GM12878 (cell line): ENCODE data around the gene CAMTA1. TPM values are rescaled to one million over a fixed set of nuclear protein-coding genes. Genes with fewer than 3 reads are reported as not detected.

Source experiments
- ATAC-seq: fragments of 200-7000 bp; cut with Tn5 transposase; 3 replicates; pipeline ENCODE4 v1.9.1; 2020; ENCODE audit warnings: mild to moderate bottlenecking, moderate library complexity
- BruUV-seq: library from RNA; stranded (reverse); fragments of 400-500 nt; replicated peaks from 2 replicates; lab custom pipeline; 2021; lab: Mats Ljungman, UMichigan
- CTCF ChIA-PET: fragments of 300-600 bp; sonication (Branson Sonifier 250); formaldehyde crosslinking; extraction: SDS; loops from one replicate; lab custom pipeline; 2021; ENCODE audit warnings: inconsistent platforms; lab: Yijun Ruan, JAX
- POLR2A ChIA-PET: fragments of 350-600 bp; formaldehyde crosslinking; extraction: SDS; loops from one replicate; lab custom pipeline; 2021; ENCODE audit warnings: inconsistent platforms; lab: Charles Lee
- RAD21 ChIA-PET: fragments of 300-600 bp; sonication (Branson Sonifier 250); formaldehyde crosslinking; loops from one replicate; lab custom pipeline; 2023; ENCODE audit warnings: antibody characterized with exemption; ENCODE audit not compliant: unreplicated experiment; lab: Charles Lee
- SMC1A ChIA-PET: fragments of 300-600 bp; sonication (Branson Sonifier 250); formaldehyde crosslinking; loops from one replicate; lab custom pipeline; 2023; ENCODE audit not compliant: unreplicated experiment, uncharacterized antibody; lab: Charles Lee
- DNase-seq: peaks from one replicate; pipeline ENCODE4 v3.0.0-alpha.2; 2011; ENCODE audit warnings: low read depth, low spot score
- FAIRE-seq: peaks from 3 replicates; lab custom pipeline; 2011; peaks lifted over from hg19 to GRCh38; lab: Jason Lieb, UNC
- H2AFZ ChIP-seq: 2 replicates; pipeline ENCODE4 v1.6.0; 2011; ENCODE audit warnings: low read depth, low read length, control low read depth; ENCODE audit not compliant: control insufficient read depth
- H3K27ac ChIP-seq: 2 replicates; pipeline ENCODE4 v1.5.1; 2011; ENCODE audit warnings: control low read depth; ENCODE audit not compliant: control insufficient read depth, insufficient read depth
- H3K27me3 ChIP-seq, 2 experiments: replicated peaks in 1 of 2; 2 replicates each; pipeline versions ENCODE4 v1.6.0 to v1.6.1; 2011; ENCODE audit warnings: low read length in 1 of 2; ENCODE audit not compliant: control insufficient read depth in 2 of 2, insufficient read depth in 2 of 2
- H3K36me3 ChIP-seq, 2 experiments: 2 replicates each; pipeline ENCODE4 v1.5.1; 2011; ENCODE audit warnings: low read length in 1 of 2; ENCODE audit not compliant: control insufficient read depth in 2 of 2, insufficient read depth in 2 of 2
- H3K4me1 ChIP-seq: 2 replicates; pipeline ENCODE4 v1.6.1; 2011; ENCODE audit warnings: mild to moderate bottlenecking, low read length, moderate library complexity, mixed read lengths; ENCODE audit not compliant: control insufficient read depth, insufficient read depth
- H3K4me2 ChIP-seq: 2 replicates; pipeline ENCODE4 v1.6.0; 2011; ENCODE audit warnings: control low read depth; ENCODE audit not compliant: control insufficient read depth, insufficient read depth
- H3K4me3 ChIP-seq: fragments of 200-600 bp; sonication (generic); 2 replicates; pipeline ENCODE4 v1.5.1; 2016
- H3K79me2 ChIP-seq: 2 replicates; pipeline ENCODE4 v1.6.0; 2011; ENCODE audit warnings: low read length; ENCODE audit not compliant: control insufficient read depth, insufficient read depth
- H3K9ac ChIP-seq: 2 replicates; pipeline ENCODE4 v1.8.0; 2011; ENCODE audit warnings: low read length, control low read depth, mixed read lengths; ENCODE audit not compliant: control insufficient read depth, insufficient read depth
- H3K9me3 ChIP-seq: replicated peaks from 3 replicates; pipeline ENCODE4 v1.5.1; 2011; ENCODE audit warnings: mild to moderate bottlenecking, low read length; ENCODE audit not compliant: control insufficient read depth, insufficient read depth
- H4K20me1 ChIP-seq: 2 replicates; pipeline ENCODE4 v1.6.0; 2011; ENCODE audit not compliant: control insufficient read depth, insufficient read depth
- BCL11A ChIP-seq: IDR thresholded peaks from 2 replicates; pipeline ENCODE4 v1.6.1; 2011; ENCODE audit warnings: low read depth, low read length
- BHLHE40 ChIP-seq, 2 experiments: fragments of 450-650 bp in 1 of 2; IDR thresholded peaks; 2 replicates each; pipeline ENCODE4 v1.6.1; 2011 to 2017; ENCODE audit warnings: low read depth in 2 of 2, borderline replicate concordance in 1 of 2, improper control_type of control experiment in 1 of 2, low read length in 1 of 2, mild to moderate bottlenecking in 1 of 2
- FOXK2 ChIP-seq: fragments of 450-650 bp; IDR thresholded peaks from 2 replicates; pipeline ENCODE4 v1.6.1; 2017; ENCODE audit warnings: mild to moderate bottlenecking, moderate library complexity
- GATAD2B ChIP-seq: fragments of 450-650 bp; conservative IDR thresholded peaks from 2 replicates; pipeline ENCODE4 v1.6.1; 2017; ENCODE audit warnings: low read depth, mild to moderate bottlenecking, moderate library complexity
- IRF4 ChIP-seq: IDR thresholded peaks from 2 replicates; pipeline ENCODE4 v1.6.1; 2011; ENCODE audit warnings: low read depth, low read length
- NBN ChIP-seq: fragments of 450-650 bp; IDR thresholded peaks from 2 replicates; pipeline ENCODE4 v1.6.1; 2016
- NFIC ChIP-seq: IDR thresholded peaks from 2 replicates; pipeline ENCODE4 v1.6.1; 2012; ENCODE audit warnings: low read depth, mild to moderate bottlenecking, inconsistent platforms, low read length, moderate library complexity
- RFX5 ChIP-seq: IDR thresholded peaks from 2 replicates; pipeline ENCODE4 v1.6.1; 2011; ENCODE audit warnings: low read depth, low read length, improper control_type of control experiment
- TCF12 ChIP-seq: IDR thresholded peaks from 2 replicates; pipeline ENCODE4 v1.6.1; 2011; ENCODE audit warnings: low read depth, mild to moderate bottlenecking, low read length
- YY1 ChIP-seq: IDR thresholded peaks from 2 replicates; pipeline ENCODE4 v1.6.1; 2011; ENCODE audit warnings: low read depth, mild to moderate bottlenecking, low read length
- ZBTB4 ChIP-seq: fragments of 450-650 bp; formaldehyde crosslinking; IDR thresholded peaks from 2 replicates; pipeline ENCODE4 v1.4.0; 2022; ENCODE audit warnings: mild to moderate bottlenecking, moderate library complexity
- WGBS: methylation state at CpG from one replicate; pipeline ENCODE4 v1.1.6; 2016; ENCODE audit warnings: low lambda C conversion rate; ENCODE audit not compliant: insufficient replicate concordance, insufficient coverage; ENCODE audit errors: missing lambda C conversion rate; 5-methylcytosine and 5-hydroxymethylcytosine counted together
- in situ Hi-C: fragments of 300-500 bp; cut with MboI; formaldehyde crosslinking; loops from 9 replicates; pipeline ENCODE4 v1.14.3; 2018; ENCODE audit warnings: mixed read lengths
- intact Hi-C: fragments of 100-400 bp; cut with micrococcal nuclease; formaldehyde crosslinking; loops from one replicate; pipeline ENCODE4 v1.14.2; 2022; ENCODE audit not compliant: unreplicated experiment
- polyA plus RNA-seq, 11 experiments: library from polyadenylated mRNA; depleted of rRNA in 4 of 11; unstranded in 6 of 11; stranded (reverse) in 5 of 11; fragments of >200 nt; fragmentation: Nextera tagmentation in 4 of 11; fragmentation: Illumina TruSeq in 1 of 11; extraction: Ambion mirVana in 4 of 11; extraction: Trizol in 1 of 11; gene quantifications; 1 replicate in 1 of 11; 2 replicates in 10 of 11; pipeline versions ENCODE4 v1.2.1 to v1.2.3, GENCODE V29; 2011 to 2016; ENCODE audit warnings: inconsistent platforms in 2 of 11, missing spikeins in 2 of 11, low read depth in 1 of 11
- total RNA-seq, 4 experiments: library from RNA; depleted of rRNA in 3 of 4; stranded (reverse); fragments of >200 nt in 3 of 4; fragmentation: Illumina TruSeq in 1 of 4; extraction: Trizol in 1 of 4; gene quantifications; 2 replicates each; pipeline versions ENCODE4 v1.2.1 to v1.2.3, GENCODE V29; 2013 to 2021

Gene CAMTA1
- total and polyA plus RNA-seq, 10 of the 15 experiments (the other 5 are each of a cell fraction or from before 2014, with no cell fraction given), result 37.7 to 148 (median 76.4) TPM

GRCh38 chr1:7432900-7433380, 647.7 kb downstream of the CAMTA1 start (continued):
- TF ChIP-seq BCL11A (no peak), RFX5 (no peak), GATAD2B (no peak)

- Histone ChIP-seq H3K9ac (no peak overlapping the region), H3K36me3 (no peaks in the 10 kb centered on the region), H2AFZ (no peak overlapping the region), H3K4me2 (no peak overlapping the region), H3K79me2 (no peaks in the 10 kb centered on the region), H4K20me1 (no peaks in the 10 kb centered on the region), H3K4me1 (no peaks in the 10 kb centered on the region), H3K4me3 (no peak overlapping the region), H3K27me3 (no peaks in the 10 kb centered on the region), H3K9me3 (no peaks in the 10 kb centered on the region; the same call in 2 of the 3 replicates), H3K27ac (no peak overlapping the region)
- no peak for ATAC-seq
- WGBS, result 23% methylated on average over 5 of the region's 5 CpGs
- RAD21 ChIA-PET, result no interaction called here
- SMC1A ChIA-PET, result no interaction called here
- no TSS peak for BruUV-seq
- FAIRE-seq, result no peak
- intact Hi-C loops, result no loop called here
- in situ Hi-C loops, result no loop called here
- POLR2A ChIA-PET, result no interaction called here
- CTCF ChIA-PET, result interaction anchor here (0.7 kb wide), 1 partner anchor 128 kb away, joined by 3 read pairs; no protein-coding TSS in a partner anchor
- no peak for DNase-seq
- TF ChIP-seq BHLHE40 (IDR thresholded peaks at IDR 0.05; ENCODE audit: borderline replicate concordance in 1 of 2, low read depth in 2 of 2, low read length in 1 of 2) (no peak), IRF4 (no peak), TCF12 (no peak), FOXK2 (no peak), NBN (no peak), ZBTB4 (CRISPR knock-in tag) (no peak), YY1 (no peak), NFIC (no peak)
Observed at GRCh38 chr1:7434566-7434965, 649.3 kb downstream of the CAMTA1 start.
